ENCODE data around the gene SERPINC1. TPM values are rescaled to one million over a fixed set of nuclear protein-coding genes. Genes with fewer than 3 reads are reported as not detected.
A peak's percentile ranks its signal among the peaks of the same experiment; 100 is the strongest.
"Not testable (repeated sequence)": the region's sequence is repeated elsewhere in the genome, so short reads cannot be mapped to it uniquely, and the experiment has no call there.

Gene SERPINC1
- total RNA-seq, 2 experiments from 2014 or later = not detected

GRCh38 chr1:173860065-173860464, 57.1 kb downstream of the SERPINC1 start:
- Mint-ChIP-seq H3K27me3 (no peaks in the 10 kb centered on the region), H3K4me1 (ENCODE audit: low read depth) (peaks cover 20% of the 10 kb centered on the region), H3K36me3 (peaks cover 52% of the 10 kb centered on the region), H3K4me3 (no peak overlapping the region), H3K27ac (peak overlapping the region; percentile 30), H3K9me3 (no peaks in the 10 kb centered on the region)
- ChIA-PET POLR2A (interaction anchor here (0.5 to 2.1 kb wide), 4 partner anchors 8 to 145 kb away, joined by 3 to 12 read pairs (median 6); partner anchors contain the start of genes CENPL, DARS2 and KLHL20), CTCF (interaction anchor here (1.3 to 2.0 kb wide), 2 partner anchors 55 to 358 kb away, joined by 4 to 5 read pairs; no protein-coding TSS in a partner anchor)
- intact Hi-C loops (cut with micrococcal nuclease) = no loop called here
- DNase-seq = no peak

DNA sequence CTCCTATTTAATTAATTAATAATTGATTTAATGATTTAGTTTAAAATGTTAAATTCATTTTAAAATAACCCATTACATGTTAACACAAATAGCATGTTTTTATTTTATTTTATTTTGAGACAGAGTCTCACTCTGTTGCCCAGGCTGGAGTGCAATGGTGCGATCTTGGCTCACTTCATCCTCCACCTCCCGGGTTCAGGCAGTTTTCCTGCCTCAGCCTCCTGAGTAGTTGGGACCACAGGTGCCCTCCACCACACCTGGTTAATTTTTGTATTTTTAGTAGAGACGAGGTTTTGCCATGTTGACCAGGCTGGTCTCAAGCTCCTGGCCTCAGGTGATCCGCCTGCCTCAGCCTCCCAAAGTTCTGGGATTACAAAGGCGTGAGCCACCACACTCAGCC, 57.6 kb downstream of the SERPINC1 start:
- DNase-seq; intact Hi-C loops (cut with micrococcal nuclease); H3K27ac Mint-ChIP-seq; H3K9me3 Mint-ChIP-seq; H3K27me3 Mint-ChIP-seq; H3K4me3 Mint-ChIP-seq: not testable (repeated sequence)
- H3K36me3 Mint-ChIP-seq = peaks cover 50% of the 10 kb centered on the region
- CTCF ChIA-PET = interaction anchor here (1.3 kb wide), 1 partner anchor 56 kb away, joined by 4 read pairs; no protein-coding TSS in a partner anchor
- POLR2A ChIA-PET = interaction anchor here (0.7 kb wide), 1 partner anchor 145 kb away, joined by 5 read pairs; the partner anchor contains the start of gene KLHL20
- peaks cover 16% of the 10 kb centered on the region for H3K4me1 Mint-ChIP-seq (ENCODE audit: low read depth)

DNA sequence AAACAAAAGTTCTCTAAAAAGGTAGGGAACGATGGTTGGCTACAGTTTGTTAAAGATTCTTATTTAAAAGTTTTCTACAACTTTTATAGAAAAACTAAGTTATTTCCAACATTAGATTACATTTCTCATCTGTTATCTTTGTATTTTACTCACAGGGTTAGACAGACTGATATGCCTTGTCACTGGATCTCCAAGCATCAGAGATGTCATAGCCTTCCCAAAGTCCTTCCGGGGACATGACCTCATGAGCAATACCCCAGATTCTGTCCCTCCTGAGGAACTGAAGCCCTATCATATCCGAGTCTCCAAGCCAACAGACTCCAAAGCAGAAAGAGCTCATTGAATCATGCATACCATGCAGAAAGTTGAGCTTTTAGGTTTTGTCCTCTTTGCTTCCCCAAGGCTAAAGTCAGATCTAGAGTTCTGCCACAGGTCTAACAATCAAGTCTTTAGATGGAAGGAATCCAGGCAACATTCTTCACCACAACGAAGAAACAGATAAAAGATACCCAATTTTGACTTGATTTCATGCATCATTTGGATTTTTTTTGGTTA, 59.7 kb downstream of the SERPINC1 start:
- ChIA-PET CTCF (interaction anchor here (0.6 kb wide), 1 partner anchor 15 kb away, joined by 3 read pairs; no protein-coding TSS in a partner anchor), POLR2A (interaction anchor here (1.0 kb wide), 1 partner anchor 11 kb away, joined by 3 read pairs; the partner anchor contains the start of gene ZBTB37)
- H3K27me3 Mint-ChIP-seq = no peaks in the 10 kb centered on the region
- H3K27ac Mint-ChIP-seq = peak overlapping the region; percentile 28
- no peak overlapping the region for H3K4me3 Mint-ChIP-seq
- H3K9me3 Mint-ChIP-seq = no peaks in the 10 kb centered on the region
- H3K36me3 Mint-ChIP-seq = peaks cover 44% of the 10 kb centered on the region
- DNase-seq = no peak
- intact Hi-C loops (cut with micrococcal nuclease) = no loop called here
- H3K4me1 Mint-ChIP-seq (ENCODE audit: low read depth) = peaks cover 3% of the 10 kb centered on the region

- H3K4me3 Mint-ChIP-seq = no peak overlapping the region
- H3K27ac Mint-ChIP-seq = no peak overlapping the region
- POLR2A ChIA-PET = no interaction called here
- peaks cover 44% of the 10 kb centered on the region for H3K36me3 Mint-ChIP-seq
- no peaks in the 10 kb centered on the region for H3K27me3 Mint-ChIP-seq
- intact Hi-C loops (cut with micrococcal nuclease) = no loop called here
- no peaks in the 10 kb centered on the region for H3K9me3 Mint-ChIP-seq
- CTCF ChIA-PET = no interaction called here
- DNase-seq = no peak
- H3K4me1 Mint-ChIP-seq (ENCODE audit: low read depth) = peaks cover 2% of the 10 kb centered on the region
Measured at GRCh38 chr1:173856903-173857302, 60.2 kb downstream of the SERPINC1 start.

DNA sequence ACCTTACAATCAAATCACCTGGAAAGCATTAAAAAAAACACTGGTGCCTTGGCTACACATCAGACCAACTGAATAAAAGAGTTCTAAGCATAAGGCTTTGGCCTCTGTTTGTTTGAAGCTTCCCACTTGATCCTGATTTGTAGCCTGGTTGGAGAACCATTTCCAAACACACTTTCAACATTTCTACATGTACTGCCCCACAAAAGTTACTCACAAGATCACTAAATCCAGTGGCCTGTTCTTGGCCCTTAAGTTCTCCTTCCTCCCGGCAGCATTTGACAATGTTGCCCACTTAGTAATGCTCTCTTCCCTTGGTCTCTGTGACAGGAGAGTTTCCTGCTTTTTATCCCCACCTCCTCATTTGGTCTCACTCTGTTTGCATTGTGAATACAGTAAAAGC, 61.1 kb downstream of the SERPINC1 start:
- ChIA-PET POLR2A (interaction anchor here (1.0 kb wide), 1 partner anchor 9 kb away, joined by 3 read pairs; no protein-coding TSS in a partner anchor), CTCF (no interaction called here)
- intact Hi-C loops (cut with micrococcal nuclease) = no loop called here
- no peaks in the 10 kb centered on the region for H3K4me1 Mint-ChIP-seq (ENCODE audit: low read depth)
- no peaks in the 10 kb centered on the region for H3K9me3 Mint-ChIP-seq
- H3K36me3 Mint-ChIP-seq = peaks cover 46% of the 10 kb centered on the region
- H3K27me3 Mint-ChIP-seq = no peaks in the 10 kb centered on the region
- H3K4me3 Mint-ChIP-seq = no peak overlapping the region
- DNase-seq = no peak
- peak overlapping the region; percentile 18 for H3K27ac Mint-ChIP-seq

Other genes starting within 250 kb of the SERPINC1 start
- gene ANKRD45, start 247.5 kb downstream of the SERPINC1 start, total RNA-seq = not detected
- 10 to 100 TPM; 12.9 to 14.9 TPM for gene KLHL20, start 202.3 kb downstream of the SERPINC1 start, total RNA-seq
- 10 to 100 TPM; 43.1 to 43.6 TPM for gene DARS2, start 92.7 kb downstream of the SERPINC1 start, total RNA-seq
- gene CENPL, start 92.4 kb downstream of the SERPINC1 start, total RNA-seq = 10 to 100 TPM; 24.5 to 26.3 TPM
- 100 to 1,000 TPM; 913 to 929 TPM for gene GAS5, start 49.3 kb downstream of the SERPINC1 start, total RNA-seq
- 1 to 10 TPM; 8.2 to 8.3 TPM for gene ZBTB37, start 48.9 kb downstream of the SERPINC1 start, total RNA-seq
- gene RC3H1, start 105.0 kb upstream of the SERPINC1 start, total RNA-seq = 10 to 100 TPM; 26.6 to 26.8 TPM
- gene RABGAP1L, start 242.2 kb upstream of the SERPINC1 start, total RNA-seq = 10 to 100 TPM; 30.5 to 30.9 TPM